T-helper 22 cell (primary cell): ENCODE results near the gene C2CD5.
"Not testable (repeated sequence)": the region's sequence is repeated elsewhere in the genome, so short reads cannot be mapped to it uniquely, and the experiment has no call there.

Experiments used
- DNase-seq: peaks from one replicate; pipeline ENCODE4 v3.0.0-alpha.2; 2020; ENCODE audit warnings: low read depth

Gene C2CD5

GRCh38 chr12:22477894-22478287 is 66.5 kb downstream of the C2CD5 start:
- no peak for DNase-seq

- DNase-seq: no peak
Measured at GRCh38 chr12:22477166-22477893, 67.0 kb downstream of the C2CD5 start.

- DNase-seq: no peak
Measured at GRCh38 chr12:22476133-22476532, 68.2 kb downstream of the C2CD5 start.

GRCh38 chr12:22474970-22475720 is 69.2 kb downstream of the C2CD5 start:
- no peak for DNase-seq

GRCh38 chr12:22473212-22473611 is 71.1 kb downstream of the C2CD5 start:
- DNase-seq: no peak

- DNase-seq: no peak
Measured at GRCh38 chr12:22467190-22467589, 77.2 kb downstream of the C2CD5 start.

GRCh38 chr12:22463306-22463705 is 81.0 kb downstream of the C2CD5 start:
- DNase-seq: no peak

GRCh38 chr12:22461786-22462185 is 82.6 kb downstream of the C2CD5 start:
- no peak for DNase-seq

GRCh38 chr12:22459838-22460490 is 84.4 kb downstream of the C2CD5 start:
- no peak for DNase-seq

DNA sequence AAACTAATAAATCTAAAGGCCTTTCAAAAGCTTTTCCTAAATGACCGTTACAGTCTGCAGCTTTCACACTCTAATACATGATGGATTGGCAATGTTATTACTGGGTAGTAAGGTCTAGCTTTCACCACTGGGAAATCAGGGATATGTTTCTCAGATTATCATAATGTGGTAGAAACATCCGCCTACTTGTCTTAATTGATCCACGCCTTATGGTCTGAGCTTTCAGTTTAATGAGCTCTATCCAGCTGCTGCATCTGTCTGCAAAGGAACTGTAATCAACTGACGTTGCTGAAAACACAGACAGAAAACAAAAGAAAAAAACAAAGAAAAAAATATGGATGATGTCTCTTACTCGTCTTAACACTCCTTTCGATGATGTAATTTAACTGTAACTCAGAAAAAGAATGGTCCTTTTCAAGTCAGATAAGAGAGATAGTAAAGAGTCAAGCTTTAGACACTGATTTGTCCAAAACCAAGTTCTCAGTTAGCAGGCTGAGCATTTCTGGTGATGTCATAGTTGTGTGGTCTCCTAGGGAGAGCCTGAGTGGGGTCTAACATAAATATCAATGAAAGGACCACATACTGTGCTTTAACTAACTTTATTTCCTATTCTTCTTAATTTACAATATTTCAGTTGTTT is 85.9 kb downstream of the C2CD5 start:
- no peak for DNase-seq

DNA sequence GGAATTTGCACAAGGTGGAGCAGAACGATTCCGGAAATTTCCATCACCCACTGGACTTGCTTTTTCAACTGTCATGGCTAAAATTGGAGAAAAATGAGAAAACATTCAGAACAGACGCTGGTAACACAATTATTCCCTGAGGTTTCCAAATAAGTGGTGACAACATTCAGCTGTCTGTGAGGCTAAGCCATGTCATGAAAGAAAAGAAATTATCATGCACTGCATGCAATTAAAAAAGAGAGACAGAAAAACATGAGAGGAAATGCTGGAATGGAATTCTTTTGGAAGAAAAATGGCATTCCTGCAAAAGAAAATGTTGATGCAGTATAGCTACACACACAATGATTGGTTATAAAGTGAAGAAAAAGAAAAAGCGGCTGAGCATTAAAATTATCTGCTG is 87.3 kb downstream of the C2CD5 start:
- no peak for DNase-seq

DNA sequence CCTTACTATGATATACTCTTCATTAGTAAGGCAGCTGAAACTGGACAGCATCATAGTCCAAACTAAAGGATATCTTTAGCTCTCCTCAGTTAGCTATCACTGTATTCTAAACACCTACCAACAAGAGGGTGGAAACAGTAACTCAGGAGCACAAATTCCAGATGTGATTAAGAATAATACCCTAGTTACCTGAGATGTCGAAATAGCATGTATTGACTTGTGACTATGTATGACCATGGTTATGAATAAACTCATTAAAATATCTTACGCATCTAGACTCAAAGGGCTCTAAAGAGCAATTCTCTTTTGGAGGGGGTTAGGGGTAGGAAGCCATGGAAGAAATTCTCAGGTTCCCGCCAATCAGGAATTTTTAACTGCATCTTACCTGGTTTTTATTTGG is 90.8 kb downstream of the C2CD5 start:
- DNase-seq: no peak

DNA sequence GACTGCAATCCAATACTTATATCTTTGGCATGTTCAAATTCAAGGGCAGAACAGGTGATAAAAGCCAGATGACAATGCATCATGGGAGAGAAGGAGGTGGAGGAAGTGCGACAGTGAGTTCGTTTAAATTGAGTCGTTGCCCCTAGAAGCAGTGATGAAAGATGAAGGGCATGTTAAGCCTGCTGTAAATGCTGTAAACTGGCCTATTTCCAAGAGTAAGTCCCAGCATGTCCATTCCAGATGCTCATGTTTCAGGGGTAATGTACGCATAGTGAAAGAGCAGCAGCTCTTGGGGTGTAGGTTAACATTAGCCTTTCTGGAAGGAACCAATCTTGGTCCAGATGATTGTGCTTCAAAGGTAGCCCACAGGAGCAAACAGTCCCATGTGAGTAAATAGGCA is 97.1 kb downstream of the C2CD5 start:
- no peak for DNase-seq

GRCh38 chr12:22444317-22444665 is 100.1 kb downstream of the C2CD5 start:
- DNase-seq: not testable (repeated sequence)

DNA sequence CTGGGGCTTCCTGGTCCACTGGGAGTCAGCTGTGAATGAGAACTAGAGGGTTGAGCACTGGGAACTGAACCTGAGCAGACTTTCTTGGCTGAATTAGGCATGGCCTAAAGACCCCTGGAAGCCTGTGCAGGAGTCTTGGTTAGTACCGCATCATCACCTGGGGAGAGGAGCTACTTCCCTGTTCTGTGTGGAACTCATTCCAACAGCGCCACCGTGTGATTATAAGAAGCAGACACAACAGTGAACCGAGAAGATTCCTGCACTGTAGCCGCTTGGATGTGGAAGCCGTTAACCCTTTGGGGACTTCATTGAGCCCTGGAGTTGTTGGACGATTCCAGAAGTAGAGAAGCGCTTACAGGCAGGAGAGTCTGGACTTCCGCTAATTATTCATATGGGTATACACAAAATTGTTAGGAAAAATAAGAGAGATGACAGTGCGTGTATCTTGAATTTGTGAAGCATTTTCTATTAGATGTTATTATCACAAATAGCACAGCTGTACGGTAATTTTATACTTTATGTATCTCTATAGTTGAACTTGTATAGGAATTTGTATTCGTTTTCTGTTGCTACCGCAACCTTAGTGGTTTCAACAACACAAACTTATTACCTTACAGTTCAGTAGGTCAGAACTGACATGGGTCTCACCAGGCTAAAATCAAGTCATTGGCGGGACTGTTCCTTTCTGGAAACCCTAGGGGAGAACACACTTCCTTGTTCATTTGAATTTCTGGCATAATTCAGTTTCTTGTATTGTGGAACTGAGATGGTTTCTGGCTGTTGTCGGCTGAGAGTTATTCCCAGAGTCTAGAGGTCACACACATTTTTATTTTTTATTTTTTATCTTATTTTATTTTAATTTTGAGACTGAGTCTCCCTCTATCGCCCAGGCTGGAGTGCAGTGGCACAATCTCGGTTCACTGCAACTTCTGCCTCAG is 100.7 kb downstream of the C2CD5 start:
- peak; percentile 20 for DNase-seq

- DNase-seq: no peak
Measured at GRCh38 chr12:22437031-22437806, 107.1 kb downstream of the C2CD5 start.

DNA sequence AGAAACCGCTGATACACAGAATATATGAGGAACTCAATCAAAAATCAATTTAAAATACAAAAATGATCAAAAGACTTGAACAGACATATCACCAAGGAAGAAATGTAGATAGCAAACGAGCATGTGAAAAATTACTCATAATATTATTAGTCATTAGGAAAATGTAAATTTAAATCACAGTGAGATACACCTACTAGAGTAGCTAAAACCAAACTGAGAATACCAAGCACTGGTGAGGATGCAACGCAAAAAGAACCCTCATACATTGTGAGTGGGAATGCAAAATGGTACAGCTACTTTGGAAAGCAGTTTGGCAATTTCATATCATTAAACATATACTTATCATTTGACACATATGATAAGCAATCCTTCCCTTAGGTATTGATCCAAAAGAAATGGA is 108.8 kb downstream of the C2CD5 start:
- DNase-seq: no peak

DNA sequence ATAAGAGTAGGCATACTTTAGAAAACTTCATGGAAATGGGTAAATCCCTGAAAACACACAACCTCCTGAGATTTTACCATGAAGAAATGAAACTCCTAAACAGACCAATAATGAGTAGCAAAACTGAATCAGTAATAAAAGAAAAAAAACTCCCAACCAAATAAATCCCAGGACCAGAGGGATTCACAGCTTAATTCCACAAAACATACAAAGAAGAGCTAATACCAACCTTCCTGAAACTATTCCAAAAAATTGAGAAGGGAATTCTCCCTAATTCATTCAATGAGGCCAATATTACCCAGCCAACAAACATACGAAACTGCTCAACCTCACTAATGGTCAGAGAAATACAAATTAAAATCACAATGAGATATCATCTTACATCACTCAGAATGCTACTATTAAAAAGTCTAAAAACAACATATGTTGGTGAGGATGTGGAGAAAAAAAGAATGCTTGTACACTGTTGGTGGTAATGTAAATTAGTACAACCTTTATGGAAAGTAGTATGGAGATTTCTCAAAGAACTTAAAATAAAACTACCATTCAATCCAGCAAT is 112.6 kb downstream of the C2CD5 start:
- DNase-seq: no peak

- DNase-seq: no peak
Measured at GRCh38 chr12:22416801-22417200, 127.5 kb downstream of the C2CD5 start.
